Spinal cord (tissue), 10 donors: ENCODE results near the gene SLC25A51. TPM values are rescaled to one million over a fixed set of nuclear protein-coding genes. Genes with fewer than 3 reads are reported as not detected.

ENCODE experiments used
- DNase-seq, 6 donors: peaks; one replicate each; pipeline versions ENCODE4 v3.0.0 to v3.0.0-alpha.2; 2013 to 2015; ENCODE audit warnings: low spot score in 6 of 6, low read depth in 4 of 6
- H3K27ac ChIP-seq: one replicate; pipeline ENCODE4 v1.5.1; 2013; ENCODE audit warnings: low read depth, low read length, control low read depth
- H3K27me3 ChIP-seq: one replicate; pipeline ENCODE4 v1.6.1; 2013; ENCODE audit warnings: low read length; ENCODE audit not compliant: control insufficient read depth, insufficient read depth
- H3K36me3 ChIP-seq: one replicate; pipeline ENCODE4 v1.6.1; 2013; ENCODE audit warnings: low read length; ENCODE audit not compliant: control insufficient read depth, insufficient read depth
- H3K4me1 ChIP-seq: one replicate; pipeline ENCODE4 v1.6.1; 2013; ENCODE audit warnings: low read length; ENCODE audit not compliant: control insufficient read depth, insufficient read depth
- H3K4me3 ChIP-seq: one replicate; pipeline ENCODE4 v1.5.1; 2013; ENCODE audit warnings: low read depth, low read length, control low read depth
- H3K9me3 ChIP-seq: one replicate; pipeline ENCODE4 v1.6.1; 2013; ENCODE audit warnings: low read length; ENCODE audit not compliant: control insufficient read depth, insufficient read depth
- WGBS: methylation state at CpG from one replicate; pipeline ENCODE4 v1.1.5; 2013; ENCODE audit warnings: missing lambda C conversion rate; ENCODE audit not compliant: insufficient coverage; 5-methylcytosine and 5-hydroxymethylcytosine counted together
- polyA plus RNA-seq, 2 donors: library from polyadenylated mRNA; unstranded; fragments of 120-200 nt; gene quantifications; one replicate each; pipeline ENCODE4 v1.2.1, GENCODE V29; 2013; ENCODE audit not compliant: insufficient read length in 2 of 2
- total RNA-seq, 2 donors: library from RNA; depleted of rRNA in 1 of 2; stranded (reverse); fragments of 120-200 nt in 1 of 2; fragments of >200 nt in 1 of 2; gene quantifications; one replicate each; pipeline versions ENCODE4 v1.2.3 to v1.2.4, GENCODE V29; 2013 to 2014
- donor health status: healthy.

SLC25A51 gene
- total and polyA plus RNA-seq, 4 donors, result 19.8 to 56.3 (median 29.6) TPM

DNA sequence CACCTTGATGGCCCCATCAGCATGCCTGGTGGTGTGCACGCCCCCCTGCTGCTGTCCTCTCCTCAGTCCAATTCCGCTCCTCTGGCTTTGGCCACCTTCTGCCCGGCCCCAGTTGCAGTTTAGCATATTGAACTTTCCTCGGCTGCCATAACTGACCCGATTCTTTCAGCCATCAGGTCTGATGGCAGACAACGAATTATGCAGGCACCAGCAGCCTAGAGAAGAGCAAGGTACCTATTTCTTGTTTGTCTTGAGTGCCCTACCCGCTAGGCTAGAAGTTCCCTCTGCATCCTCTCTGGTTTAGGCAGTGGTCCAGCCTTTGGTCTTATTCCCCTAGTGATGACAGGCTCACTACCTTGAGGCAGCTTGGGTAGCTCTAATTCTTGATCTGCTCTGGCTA lies 43.0 kb upstream of the SLC25A51 start:
- H3K27ac ChIP-seq, result no peak overlapping the region
- peaks cover 50% of the 10 kb centered on the region for H3K36me3 ChIP-seq
- H3K27me3 ChIP-seq, result no peaks in the 10 kb centered on the region
- H3K4me3 ChIP-seq, result no peak overlapping the region
- peaks cover 52% of the 10 kb centered on the region for H3K4me1 ChIP-seq
- no peaks in the 10 kb centered on the region for H3K9me3 ChIP-seq
- 93% methylated on average over 7 of the region's 7 CpGs for WGBS
- no peak for DNase-seq

DNA sequence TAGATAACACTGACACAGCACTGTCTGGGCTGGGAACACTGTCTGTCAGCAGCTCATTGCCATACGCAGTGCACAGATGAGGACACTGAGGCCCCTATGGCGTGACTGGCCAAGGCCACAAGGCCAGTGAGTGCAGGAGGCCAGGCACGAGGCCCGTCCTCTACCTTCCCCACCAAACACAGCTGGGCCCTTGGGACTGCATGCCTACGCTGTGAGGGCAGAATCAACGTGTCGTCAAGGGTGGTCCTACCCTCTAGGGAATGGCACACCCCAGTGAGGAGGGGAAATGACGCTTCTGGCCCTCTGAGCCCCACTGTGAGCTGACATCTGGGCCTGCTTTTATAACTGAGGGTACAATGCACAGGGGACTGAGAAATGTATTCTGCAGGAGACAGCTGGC lies 42.1 kb upstream of the SLC25A51 start:
- Histone ChIP-seq H3K27ac (no peak overlapping the region), H3K4me1 (peaks cover 55% of the 10 kb centered on the region), H3K27me3 (no peaks in the 10 kb centered on the region), H3K4me3 (no peak overlapping the region), H3K9me3 (no peaks in the 10 kb centered on the region), H3K36me3 (peaks cover 46% of the 10 kb centered on the region)
- WGBS, result 89% methylated on average over 7 of the region's 8 CpGs
- DNase-seq, result no peak

- H3K4me3 ChIP-seq, result no peak overlapping the region
- H3K36me3 ChIP-seq, result peaks cover 42% of the 10 kb centered on the region
- 93% methylated on average over 9 of the region's 9 CpGs for WGBS
- no peak for DNase-seq
- no peaks in the 10 kb centered on the region for H3K9me3 ChIP-seq
- no peak overlapping the region for H3K27ac ChIP-seq
- peaks cover 58% of the 10 kb centered on the region for H3K4me1 ChIP-seq
- H3K27me3 ChIP-seq, result no peaks in the 10 kb centered on the region
These were observed 40.9 kb upstream of the SLC25A51 start for GRCh38 chr9:37944671-37945481.

DNA sequence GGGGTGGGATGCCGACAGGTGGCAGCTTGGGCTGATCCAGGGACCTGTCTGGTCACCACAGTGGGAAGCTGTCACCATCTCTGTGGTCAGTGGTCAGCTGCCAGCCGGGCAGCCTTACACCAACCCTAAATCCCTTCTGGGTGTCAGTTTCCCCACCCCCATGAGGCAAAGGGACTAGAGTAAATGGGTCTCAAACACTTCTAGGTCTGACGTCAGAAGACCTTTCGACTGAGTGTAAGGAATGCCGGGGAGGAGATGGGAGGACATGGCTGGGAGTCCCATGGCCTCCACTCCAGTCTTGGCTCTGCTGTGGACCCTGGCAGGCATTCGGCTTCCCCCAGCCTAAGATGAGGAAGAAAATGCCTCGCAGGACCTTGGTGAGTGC lies 40.3 kb upstream of the SLC25A51 start:
- Histone ChIP-seq H3K4me1 (peaks cover 64% of the 10 kb centered on the region), H3K4me3 (no peak overlapping the region), H3K36me3 (peaks cover 40% of the 10 kb centered on the region), H3K27me3 (no peaks in the 10 kb centered on the region), H3K27ac (no peak overlapping the region), H3K9me3 (no peaks in the 10 kb centered on the region)
- DNase-seq, result no peak
- WGBS, result 88% methylated on average over 6 of the region's 7 CpGs

- Histone ChIP-seq H3K4me3 (no peak overlapping the region), H3K4me1 (peaks cover 67% of the 10 kb centered on the region), H3K27me3 (no peaks in the 10 kb centered on the region), H3K36me3 (peaks cover 37% of the 10 kb centered on the region), H3K27ac (peak overlapping the region; percentile 69), H3K9me3 (no peaks in the 10 kb centered on the region)
- peak in 3 of 6 donors; percentile 52 to 90 (median 54) for DNase-seq
- 46% methylated on average over 12 of the region's 12 CpGs for WGBS
These were observed 39.7 kb upstream of the SLC25A51 start for GRCh38 chr9:37943345-37944265.

DNA sequence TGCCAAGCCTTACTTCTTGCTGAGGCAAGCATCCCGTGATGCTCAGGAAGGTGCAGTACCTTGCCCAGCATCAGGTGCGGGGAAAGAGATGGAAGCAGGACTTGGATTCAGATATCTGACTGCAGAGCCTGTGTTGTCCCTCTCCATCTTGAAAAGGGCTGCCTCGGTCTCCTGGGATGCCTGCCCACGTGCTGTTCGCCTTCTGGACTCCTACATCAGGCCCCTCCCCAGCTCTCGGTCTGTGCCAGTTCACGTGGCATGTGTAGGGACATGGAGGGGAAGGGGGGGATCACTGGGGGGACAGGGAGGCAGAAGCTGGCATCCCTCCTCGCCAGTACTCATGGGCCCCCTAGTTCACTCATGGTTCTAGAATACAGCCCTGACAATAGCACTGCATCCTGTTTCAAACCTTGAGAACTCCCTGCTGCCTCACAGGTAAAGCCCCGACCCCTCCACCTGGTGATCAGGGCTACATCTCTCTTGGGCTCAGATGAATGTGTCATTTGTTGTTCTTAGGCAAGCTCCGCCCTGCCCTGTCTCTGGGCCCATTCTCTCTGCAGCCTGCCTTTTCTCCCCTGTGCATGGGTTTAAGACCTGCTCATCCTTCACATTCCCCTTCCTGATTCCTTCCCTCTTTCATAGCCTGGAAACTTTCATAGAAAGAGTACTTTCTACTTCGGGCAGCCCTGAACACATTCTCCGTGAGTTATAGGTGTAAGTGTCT lies 38.9 kb upstream of the SLC25A51 start:
- H3K4me3 ChIP-seq, result no peak overlapping the region
- no peaks in the 10 kb centered on the region for H3K27me3 ChIP-seq
- peaks cover 33% of the 10 kb centered on the region for H3K36me3 ChIP-seq
- 64% methylated on average over 10 of the region's 12 CpGs for WGBS
- H3K27ac ChIP-seq, result no peak overlapping the region
- no peak for DNase-seq
- no peaks in the 10 kb centered on the region for H3K9me3 ChIP-seq
- H3K4me1 ChIP-seq, result peaks cover 67% of the 10 kb centered on the region

DNA sequence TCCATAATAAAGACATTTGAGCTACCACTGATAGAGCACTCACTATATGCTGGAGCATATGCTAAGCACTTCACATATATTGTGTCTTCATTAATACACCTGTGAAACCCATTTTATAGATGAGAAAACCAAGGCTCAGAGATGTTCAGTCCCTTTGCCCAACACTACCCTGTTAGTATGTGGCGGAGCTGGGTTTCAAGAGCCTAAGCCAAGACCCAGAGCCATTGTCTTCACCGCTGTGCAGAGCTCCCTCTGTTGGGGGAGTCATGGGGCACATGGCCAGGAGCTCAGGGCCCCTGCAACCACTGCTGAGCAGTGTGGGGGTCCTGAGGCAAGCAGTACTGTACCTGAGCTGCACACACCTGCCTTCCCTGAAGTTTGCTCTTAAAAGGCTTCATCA lies 37.3 kb upstream of the SLC25A51 start:
- H3K27ac ChIP-seq, result no peak overlapping the region
- no peaks in the 10 kb centered on the region for H3K9me3 ChIP-seq
- H3K4me3 ChIP-seq, result no peak overlapping the region
- H3K4me1 ChIP-seq, result peaks cover 65% of the 10 kb centered on the region
- WGBS, result 95% methylated on average over 2 of the region's 2 CpGs
- peaks cover 21% of the 10 kb centered on the region for H3K36me3 ChIP-seq
- DNase-seq, result no peak
- no peaks in the 10 kb centered on the region for H3K27me3 ChIP-seq

DNA sequence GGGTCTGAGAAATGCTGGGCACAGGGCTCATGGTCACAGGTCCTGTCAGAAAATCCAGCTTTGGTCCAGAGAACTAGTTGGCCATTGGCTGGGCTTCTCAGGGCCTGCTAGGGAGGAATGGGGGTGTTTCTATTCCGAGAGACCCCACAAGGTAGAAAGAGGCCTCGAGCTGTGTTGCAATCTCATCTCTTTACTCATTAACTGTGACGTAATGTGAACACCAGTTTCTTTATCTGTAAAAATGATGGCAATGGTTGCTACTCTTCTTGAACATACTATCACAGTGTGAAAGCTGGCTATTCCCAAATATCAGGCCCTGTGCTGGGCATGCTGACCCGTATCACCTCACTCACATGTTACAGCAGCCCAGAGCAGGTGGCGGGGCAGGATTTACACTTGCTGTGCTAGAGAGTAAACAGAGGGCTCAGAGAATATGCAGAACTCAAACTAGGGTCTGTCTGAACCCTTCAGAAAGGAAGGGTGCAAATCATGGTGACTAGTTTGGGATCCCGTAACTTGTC lies 35.7 kb upstream of the SLC25A51 start:
- Histone ChIP-seq H3K4me1 (peaks cover 61% of the 10 kb centered on the region), H3K9me3 (no peaks in the 10 kb centered on the region), H3K4me3 (no peak overlapping the region), H3K27ac (no peak overlapping the region), H3K27me3 (no peaks in the 10 kb centered on the region), H3K36me3 (peaks cover 6% of the 10 kb centered on the region)
- DNase-seq, result no peak
- no CpG with 5 or more reads among the region's 6 CpGs for WGBS
